Activated naive CD4-positive, alpha-beta T cell (primary cell): ENCODE data around the gene FBXW8.

ENCODE experiments used
- DNase-seq, 4 experiments: peaks; one replicate each; lab custom pipeline; 2025; lab: John Stamatoyannopoulos, UW

FBXW8 gene

DNA sequence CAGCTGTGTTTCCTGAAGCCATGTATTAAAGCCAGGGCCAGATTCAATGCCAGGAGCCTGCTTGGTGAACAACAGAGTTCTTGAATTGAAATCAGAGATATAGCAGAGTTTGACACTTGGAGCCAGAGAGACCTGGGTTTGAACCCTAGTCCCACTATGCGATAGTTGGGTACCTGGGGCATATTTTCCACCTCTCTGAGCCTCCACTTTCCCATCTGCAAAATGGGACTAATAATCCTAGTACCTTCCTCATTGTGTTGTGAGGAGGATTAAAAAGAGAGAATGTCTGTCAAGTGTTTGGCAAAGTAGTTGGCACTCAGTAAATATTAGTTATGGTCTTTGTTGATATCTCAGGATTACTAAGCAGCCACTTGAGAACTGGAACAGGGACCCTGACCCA is 23.5 kb upstream of the FBXW8 start:
- no peak for DNase-seq

DNA sequence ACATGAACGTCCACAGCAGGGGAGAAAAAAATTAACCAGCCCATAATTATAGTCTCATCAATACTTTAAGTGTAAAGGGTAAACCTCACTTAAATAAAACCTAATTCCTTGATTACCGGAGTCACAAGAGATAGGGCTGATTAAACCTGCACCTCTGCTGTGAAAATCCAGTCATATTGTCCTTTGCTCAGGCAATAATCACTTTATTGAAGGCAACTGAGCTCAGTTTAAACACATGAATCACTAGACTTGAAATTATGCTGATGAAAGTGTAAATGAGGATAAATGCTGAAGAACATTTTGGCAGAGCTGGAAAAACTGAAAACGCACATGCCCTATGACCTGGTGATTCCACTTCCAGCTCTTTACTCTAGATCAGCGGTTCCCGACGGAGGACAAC is 22.9 kb upstream of the FBXW8 start:
- no peak for DNase-seq

DNA sequence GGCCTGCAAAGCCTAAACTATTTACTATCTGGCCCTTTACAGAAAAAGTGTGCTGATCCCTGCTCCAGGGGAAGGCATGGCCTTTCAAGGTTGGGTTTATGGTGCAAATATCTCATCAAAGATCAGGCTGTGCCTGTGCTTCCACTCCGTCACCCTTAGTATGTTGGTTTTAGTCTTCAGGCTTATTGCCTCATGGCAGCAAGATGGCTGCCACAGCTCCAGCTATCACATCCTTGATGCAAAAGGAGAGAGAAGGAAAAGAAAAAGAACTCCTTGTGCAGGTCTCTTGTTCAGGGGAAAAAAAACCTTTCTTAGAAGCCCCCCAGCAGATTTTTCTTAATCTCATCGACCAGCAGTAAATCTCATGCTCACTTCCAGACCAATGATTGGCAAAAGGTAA is 20.4 kb upstream of the FBXW8 start:
- no peak for DNase-seq

DNA sequence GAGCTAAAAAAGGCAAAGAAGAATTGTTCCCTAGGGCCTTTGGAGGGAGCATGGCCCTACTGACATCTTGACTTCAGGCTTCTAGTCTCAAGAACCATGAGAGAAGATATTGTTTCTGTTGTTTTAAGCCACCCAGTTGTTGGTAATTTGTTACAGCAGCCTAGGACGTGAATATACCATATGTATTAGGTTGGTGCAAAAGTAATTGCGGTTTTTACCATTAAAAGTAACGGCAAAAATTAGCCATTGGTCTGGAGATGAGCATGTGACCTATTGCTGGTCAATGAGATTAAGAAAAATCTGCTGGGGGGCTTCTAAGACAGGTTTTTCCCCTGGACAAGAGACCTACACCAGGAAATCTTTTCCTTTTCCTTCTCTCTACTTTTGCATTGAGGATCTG is 19.7 kb upstream of the FBXW8 start:
- DNase-seq: no peak

DNA sequence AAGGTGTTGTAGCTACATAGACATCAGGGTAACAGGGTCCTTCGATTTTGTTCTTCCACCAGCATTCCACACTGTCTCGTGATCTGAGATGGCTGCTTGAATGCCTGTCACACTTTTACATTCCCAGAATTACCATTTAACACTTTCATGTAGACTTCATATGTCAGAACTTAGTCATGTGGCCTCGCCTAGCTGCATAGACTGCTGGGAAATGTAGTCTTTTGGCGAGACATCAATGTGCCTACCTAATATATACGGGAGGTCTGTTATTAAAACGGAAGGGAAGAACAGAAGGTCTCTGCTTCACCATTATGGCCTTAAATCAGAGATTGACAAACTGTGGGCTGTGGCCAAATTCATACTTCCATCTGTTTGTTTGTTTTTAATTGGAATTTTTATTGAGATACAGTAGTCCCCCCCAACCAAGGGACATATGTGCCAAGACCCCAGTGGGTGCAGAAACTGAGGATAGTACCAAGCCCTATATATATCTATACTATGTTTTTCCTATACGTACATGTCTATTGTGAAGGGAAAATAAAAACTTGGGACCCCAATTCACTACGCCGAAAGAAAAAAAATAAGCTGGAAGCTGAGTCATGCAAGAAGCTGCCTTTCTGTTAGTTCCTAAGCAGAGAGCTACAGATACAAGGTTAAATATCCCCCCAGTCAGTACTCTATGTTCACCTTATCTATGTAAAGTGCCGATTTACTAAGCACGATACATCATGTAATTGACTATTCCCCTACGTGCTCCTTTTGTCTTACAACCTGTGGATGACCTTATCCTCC is 18.2 kb upstream of the FBXW8 start:
- DNase-seq: no peak

DNA sequence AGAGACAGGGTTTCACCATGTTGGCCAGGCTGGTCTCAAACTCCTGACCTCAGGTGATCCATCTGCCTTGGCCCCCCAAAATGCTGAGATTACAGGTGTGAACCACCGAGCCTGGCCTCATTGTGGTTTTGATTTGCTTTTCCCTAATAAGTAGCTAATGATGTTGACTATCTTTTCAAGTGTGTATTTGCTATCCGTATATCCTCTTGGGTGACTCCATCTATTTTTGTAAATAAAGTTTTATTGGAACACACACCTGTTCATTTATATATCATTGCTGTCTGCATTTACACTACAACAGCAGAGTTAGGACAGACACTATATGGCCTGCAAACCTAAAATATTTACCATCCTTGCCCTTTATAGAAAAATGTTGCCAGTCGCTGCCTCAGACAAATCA is 15.8 kb upstream of the FBXW8 start:
- DNase-seq: no peak

DNA sequence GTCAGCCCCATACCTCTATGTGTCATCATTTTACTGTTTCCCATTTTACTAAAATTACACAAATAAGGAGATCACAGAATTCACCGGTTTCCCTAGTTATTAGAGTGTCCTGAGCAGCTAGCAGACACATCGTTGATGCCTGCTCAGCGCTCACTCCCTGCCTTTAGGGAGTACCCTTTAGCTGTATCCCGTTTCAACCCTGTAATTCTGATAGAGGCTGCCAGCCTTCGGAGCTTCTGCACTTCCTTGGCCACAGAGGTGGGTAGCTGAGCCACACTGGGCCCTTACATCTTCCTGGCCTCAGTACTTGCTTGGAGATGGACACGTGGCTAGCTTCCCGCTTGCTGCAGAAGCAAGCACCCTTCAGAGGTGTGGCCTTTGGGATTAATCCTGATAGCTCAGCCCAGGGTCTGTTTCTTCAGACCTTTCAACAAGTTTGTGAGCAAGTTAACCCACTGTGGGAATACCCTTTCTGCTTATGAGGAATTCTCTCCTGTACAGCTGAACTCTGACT is 14.3 kb upstream of the FBXW8 start:
- no peak for DNase-seq

DNA sequence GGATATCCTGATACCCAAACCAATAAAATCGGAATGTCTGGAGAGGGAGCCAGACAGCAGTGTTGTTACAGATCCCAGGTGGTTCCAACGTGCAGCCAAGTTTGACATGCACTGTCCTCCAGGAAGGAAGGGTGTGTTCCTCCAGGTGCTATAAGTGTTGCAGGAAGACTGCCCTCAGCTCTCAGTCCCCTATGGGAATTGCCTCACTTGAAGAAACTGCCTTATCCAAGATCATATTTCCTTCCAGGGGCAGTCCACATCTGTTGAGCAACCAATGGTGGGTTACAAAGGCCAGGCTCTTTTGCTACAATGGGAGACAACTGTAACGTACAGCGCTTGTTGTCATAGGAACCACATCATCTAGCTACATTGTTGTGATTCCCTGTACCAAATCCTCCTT is 13.3 kb upstream of the FBXW8 start:
- no peak for DNase-seq

DNA sequence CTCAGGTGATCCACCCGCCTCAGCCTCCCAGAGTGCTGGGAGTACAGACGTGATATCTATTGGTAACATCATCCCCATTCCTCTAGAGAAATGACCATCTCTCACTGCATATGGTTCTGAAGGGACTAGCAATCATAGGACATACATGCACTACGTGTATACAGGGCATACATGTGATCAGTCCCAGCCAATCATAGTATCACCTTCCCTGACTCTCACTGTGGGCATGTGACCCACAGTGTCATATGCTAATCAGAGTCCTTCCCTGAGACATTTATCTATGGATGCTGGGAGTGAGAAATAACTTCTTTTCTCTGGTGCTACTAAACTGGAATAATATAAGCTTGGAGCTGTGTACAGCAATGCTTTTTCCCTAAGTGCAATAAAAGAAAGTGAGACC is 12.1 kb upstream of the FBXW8 start:
- no peak for DNase-seq

DNA sequence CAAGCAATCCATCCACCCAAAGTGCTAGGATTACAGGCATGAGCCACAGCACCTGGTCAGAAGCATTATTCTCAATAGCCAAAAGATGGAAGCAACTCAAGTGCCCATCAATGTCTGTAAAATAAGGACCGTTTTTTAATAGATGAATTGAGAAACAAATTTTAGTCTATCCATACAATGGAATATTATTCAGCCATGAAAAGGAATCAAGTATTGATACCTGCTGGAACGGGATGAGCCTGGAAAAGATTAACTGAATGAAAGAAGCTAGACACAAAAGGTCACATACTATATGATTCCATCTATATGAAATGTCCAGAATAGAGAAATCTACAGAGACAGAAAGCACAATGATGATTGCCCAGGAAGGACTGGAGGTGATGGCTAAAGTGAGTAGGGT is 9.1 kb upstream of the FBXW8 start:
- DNase-seq: no peak

DNA sequence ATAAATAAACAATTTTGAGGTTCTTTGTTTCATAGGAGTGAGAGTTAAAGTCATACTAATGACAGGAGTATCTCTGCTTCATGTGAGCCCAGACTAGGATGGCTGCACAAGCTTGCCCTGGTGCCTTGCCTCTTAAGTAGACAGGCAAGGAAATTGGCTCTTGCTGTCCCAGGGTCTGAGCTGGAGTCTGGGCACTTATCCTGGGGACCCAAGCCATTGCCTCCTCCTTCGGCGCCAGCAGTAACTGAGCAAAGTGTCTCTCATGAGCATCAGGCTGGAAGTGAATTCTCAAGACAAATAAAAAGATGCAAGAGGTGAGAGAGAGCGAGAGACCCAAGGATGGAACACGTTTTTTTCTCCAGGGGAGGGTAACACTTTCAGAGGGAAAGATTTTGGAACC is 6.9 kb upstream of the FBXW8 start:
- no peak for DNase-seq

DNA sequence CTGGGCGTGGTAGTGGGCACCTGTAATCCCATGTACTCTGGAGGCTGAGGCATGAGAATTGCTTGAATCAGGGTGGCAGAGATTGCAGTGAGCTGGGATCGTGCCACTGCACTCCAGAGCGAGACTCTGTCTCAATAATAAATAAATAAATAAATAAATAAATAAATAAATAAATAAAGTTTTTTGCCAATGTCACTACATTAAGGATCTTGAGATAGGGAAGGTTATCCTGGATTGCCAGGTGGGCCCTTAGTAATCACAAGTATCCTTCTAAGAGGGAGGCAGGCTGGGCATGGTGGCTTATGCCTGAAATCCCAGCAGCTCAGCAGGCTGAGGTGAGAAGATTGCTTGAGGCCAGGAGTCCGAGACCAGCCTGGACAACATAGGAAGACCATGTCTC is 4.5 kb upstream of the FBXW8 start:
- no peak for DNase-seq

DNA sequence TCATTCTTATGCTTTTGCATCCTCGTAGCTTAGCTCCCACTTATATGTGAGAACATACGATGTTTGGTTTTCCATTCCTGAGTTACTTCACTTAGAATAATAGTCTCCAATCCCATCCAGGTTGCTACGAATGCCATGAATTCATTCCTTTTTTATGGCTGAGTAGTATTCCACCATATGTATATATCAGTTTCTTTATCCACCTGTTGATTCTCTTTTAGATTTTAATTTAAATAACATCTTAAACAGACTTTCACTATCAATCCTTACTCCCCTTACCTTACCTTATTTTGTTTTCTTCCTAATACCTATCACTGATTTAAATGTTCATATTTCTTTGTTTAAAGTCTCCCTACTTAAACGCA is 488 bp upstream of the FBXW8 start:
- no peak for DNase-seq

DNA sequence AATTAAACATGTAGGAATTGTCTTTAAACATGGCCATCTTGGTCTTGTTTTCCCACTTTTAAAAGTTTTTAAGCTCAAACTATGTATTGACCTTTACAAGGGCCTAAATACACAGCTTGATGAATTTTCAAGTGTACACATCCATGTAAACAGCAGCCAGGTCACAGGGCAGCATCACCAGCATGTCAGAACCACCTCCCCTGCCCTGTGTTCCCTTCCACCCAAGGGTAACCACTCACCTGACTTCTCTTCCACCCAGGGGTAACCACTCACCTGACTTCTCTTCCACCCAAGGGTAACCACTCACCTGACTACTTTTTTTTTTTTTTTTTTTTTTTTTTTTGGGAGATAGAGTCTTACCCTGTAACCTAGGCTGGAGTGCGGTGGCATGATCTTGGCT is 4.6 kb downstream of the FBXW8 start:
- no peak for DNase-seq

DNA sequence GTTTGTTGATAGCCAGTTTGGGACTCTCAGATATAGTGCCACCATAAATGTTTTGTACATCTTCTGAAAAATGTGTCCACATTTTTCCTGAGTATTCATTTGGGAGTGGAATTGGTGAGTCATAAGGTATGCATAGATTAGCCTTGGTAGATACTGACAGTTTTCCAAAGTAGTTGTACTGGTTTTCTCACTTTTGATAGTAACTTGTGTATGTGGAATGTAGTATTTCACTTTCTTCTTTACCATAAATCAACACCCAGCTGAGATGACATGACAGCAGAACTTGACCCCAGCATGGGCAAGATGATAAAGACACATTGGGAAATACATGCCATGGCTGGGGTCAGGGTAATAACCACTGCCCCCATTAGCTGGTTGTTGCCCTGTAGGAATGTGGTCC is 5.4 kb downstream of the FBXW8 start:
- DNase-seq: no peak

DNA sequence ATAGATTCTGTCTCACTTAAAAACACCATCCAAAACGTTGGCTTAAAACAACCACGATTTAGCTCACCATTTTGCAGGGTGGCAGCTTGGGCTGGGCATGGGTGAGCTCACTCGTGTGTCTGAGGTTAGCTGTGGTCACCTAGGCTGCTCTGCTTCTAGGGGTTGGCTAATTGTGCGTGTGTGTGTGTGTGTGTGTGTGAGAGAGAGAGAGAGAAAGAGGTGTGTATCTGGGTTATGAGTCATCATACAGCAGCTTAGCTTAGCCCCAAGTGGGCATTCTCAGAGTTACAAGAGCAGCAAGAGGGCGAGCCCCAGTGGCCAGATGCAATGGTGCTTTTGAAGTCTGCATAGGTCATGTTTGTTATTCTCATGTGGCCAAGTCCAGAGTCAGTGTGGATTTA is 6.0 kb downstream of the FBXW8 start:
- DNase-seq: no peak

DNA sequence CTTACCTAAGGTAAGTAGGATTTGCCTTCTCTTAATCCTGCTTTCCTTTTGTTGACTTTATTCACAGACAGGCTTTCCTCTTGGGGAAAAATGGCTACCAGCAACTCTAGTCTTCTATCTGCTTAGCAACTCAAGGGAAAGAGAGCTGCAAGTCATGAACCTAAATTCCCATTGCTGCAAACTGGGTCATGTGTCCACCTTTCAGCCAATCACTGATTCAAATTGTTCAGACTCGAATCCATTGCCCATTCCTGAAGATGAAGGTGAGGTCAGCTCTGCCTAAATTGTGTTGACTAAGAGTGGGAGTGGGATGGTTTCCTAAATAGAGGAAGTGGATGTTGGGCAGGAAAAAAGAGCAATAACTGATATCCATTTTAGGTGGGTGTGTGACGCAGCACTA is 7.7 kb downstream of the FBXW8 start:
- DNase-seq: no peak

DNA sequence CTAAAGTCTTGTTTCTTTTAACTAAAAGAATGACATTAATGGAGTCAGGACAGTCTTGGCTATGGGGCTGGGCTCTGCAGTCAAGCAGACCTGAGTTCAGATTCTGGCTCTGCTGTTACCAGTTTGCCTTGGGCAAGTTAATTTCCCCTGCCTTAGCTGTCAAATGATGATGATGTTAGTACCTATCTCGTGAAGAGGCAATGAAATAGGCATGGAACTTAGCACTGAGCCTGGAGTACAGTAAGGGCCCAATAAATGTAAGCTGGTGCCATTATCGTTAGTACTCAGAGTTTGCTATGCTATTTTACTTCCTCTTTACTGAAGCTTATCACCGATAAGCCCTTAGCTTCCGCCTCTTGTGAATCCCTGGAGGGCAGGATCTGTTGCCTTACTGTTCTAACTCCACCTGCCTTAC is 8.5 kb downstream of the FBXW8 start:
- DNase-seq: no peak

DNA sequence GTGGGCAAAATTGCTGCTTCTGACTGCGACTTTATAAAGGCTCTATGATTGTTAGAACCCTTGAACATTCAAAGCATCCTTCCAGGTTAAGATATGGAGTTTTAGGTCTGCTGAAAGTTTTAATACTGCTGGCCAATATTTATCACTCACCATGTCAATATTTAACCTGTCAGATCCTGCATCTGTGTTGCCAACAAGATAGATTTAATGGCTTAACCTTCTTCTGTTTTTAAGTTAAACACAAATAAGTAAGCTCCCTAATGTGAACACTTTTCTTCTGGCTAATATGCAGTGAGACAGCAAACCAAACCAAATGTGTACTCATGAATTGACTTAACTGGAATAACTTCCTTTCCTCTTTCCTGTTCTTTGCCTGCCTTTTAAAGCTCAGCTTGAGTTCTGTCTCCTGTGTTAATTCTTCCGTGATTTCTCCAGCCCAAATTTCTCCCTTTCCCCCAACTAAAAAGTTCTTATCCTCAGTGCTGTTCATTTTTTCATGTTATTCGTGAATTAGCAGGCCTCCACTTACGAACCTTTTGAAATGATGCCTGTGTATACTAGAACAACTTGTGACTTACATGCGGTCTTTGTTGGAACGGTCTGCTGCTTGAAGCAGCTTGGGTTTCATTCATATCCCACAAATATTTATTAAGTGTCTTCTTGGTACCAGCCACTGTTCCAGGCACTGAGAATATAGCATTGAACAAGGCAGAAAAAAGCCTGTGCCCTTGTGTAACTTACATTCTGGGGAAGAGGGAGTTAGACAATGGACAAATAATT is 9.1 kb downstream of the FBXW8 start:
- no peak for DNase-seq

DNA sequence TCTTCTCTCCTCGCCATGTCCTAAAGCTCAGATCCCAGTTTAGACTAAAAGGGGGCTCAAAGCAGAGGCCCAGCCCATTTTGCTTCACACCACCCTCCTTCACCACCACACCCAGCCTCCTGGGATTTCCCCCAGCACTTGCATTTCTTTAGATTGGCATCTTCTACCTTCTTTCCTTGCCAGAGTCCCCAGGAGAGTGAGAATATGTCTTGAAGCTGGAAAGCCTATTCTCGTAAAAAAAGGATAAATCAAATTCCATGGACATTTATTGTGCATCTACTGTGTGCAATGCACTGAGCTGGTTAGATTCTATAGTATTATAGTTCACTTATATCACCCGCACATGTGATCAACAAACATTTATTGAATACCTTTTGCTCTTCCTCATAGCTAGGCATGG is 10.2 kb downstream of the FBXW8 start:
- no peak for DNase-seq

DNA sequence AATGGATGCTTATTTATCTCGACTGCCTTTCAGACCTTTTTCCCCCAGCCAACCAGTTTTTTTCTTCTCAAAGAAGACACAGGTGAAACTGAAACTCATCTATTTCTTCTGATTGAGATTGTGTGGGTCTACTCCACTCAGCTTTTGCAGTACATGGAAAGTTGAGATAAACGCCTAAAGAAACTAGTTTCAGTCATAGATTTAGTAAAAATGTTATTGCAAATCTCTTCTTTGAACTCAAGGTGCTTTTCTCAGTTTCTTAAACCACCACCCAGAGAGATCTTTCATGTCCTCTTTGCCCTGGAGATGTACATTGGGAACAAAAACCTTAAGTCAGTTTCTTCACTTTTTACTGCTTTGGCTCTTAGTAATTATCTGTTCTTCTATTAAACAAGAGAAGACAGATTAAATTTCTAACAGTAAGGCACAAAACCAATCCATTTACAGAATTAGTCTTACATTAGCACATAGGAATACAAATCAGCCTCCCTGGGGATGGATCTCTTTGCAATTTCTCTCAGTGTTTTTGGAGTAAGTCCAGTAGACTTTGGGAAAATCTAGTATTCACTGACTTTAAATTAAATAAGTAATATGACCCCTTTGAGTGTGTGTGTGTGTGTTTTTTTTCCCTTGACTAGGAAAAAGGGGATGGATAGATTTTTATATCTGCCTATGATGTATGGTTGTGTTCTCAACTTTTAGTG is 11.6 kb downstream of the FBXW8 start:
- DNase-seq: no peak

DNA sequence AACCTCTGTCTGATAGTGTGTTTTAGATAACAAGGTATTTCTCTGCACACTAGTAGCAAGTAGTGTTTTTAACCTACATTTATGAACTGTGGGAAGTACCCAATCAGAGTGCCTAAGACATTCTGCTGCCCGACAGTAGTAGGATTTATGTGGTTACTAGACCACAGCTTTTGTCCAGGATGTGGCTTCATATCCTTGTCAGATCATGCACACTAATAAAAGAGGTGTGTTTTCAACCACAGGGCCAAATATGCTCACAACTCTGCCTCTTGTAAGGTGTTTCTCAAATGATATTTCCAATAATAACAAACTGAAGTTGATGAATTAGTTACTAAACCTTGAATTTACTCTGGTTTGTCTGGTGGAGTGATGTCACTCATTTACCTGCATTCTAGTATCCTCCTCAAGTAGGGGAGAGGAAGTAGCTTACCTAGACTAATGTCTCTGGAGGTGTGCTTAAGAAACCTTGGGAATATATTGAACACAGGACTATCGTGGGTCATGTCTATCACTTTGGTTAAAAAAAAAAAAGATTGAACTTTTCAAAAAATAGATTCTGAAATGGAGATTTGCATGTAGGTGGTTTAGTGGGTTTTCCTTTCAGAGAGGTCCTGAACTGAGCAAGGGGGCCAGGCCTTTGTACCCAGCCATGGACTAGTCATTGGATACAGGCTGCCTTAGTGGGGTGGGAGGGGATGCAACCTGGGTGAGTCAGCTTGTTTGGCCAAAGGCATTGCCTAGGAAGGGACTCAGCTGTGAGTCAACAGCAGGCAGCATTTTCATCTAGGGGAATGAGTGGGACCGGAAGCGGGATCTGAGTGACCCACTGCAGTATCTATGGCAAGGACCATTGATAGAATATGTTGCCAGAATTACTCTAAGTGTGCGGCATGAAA is 14.1 kb downstream of the FBXW8 start:
- no peak for DNase-seq
